H9 (cell line): ENCODE data around the gene SLC45A1. TPM values are rescaled to one million over a fixed set of nuclear protein-coding genes. Genes with fewer than 3 reads are reported as not detected.

ENCODE experiments used
- DNase-seq: peaks from one replicate; pipeline ENCODE4 v3.0.0-alpha.2; 2017
- H2AFZ ChIP-seq: one replicate; pipeline ENCODE4 v1.6.1; 2013; ENCODE audit warnings: mild to moderate bottlenecking, low read length, control low read depth, moderate library complexity
- H2AK5ac ChIP-seq: 2 replicates; pipeline ENCODE4 v1.6.1; 2013; ENCODE audit warnings: low read length, control low read depth, mixed read lengths; ENCODE audit not compliant: insufficient read length
- H2BK120ac ChIP-seq: one replicate; pipeline ENCODE4 v1.6.1; 2013; ENCODE audit warnings: low read depth, mild to moderate bottlenecking, low read length, control low read depth, inconsistent platforms; ENCODE audit not compliant: poor library complexity, severe bottlenecking
- H2BK12ac ChIP-seq: 2 replicates; pipeline ENCODE4 v1.6.1; 2013; ENCODE audit warnings: low read length, control low read depth, mixed read lengths, low read depth; ENCODE audit not compliant: insufficient read length
- H2BK15ac ChIP-seq: 2 replicates; pipeline ENCODE4 v1.6.1; 2013; ENCODE audit warnings: low read depth, low read length, control low read depth
- H2BK20ac ChIP-seq: one replicate; pipeline ENCODE4 v1.6.1; 2013; ENCODE audit warnings: low read depth, mild to moderate bottlenecking, low read length, control low read depth, inconsistent platforms; ENCODE audit not compliant: poor library complexity, severe bottlenecking
- H2BK5ac ChIP-seq: 2 replicates; pipeline ENCODE4 v1.6.1; 2013; ENCODE audit warnings: low read length, control low read depth, mixed read lengths; ENCODE audit not compliant: insufficient read length
- H3K14ac ChIP-seq: 2 replicates; pipeline ENCODE4 v1.6.1; 2013; ENCODE audit warnings: low read length, control low read depth; ENCODE audit not compliant: insufficient read depth
- H3K18ac ChIP-seq: 2 replicates; pipeline ENCODE4 v1.6.1; 2013; ENCODE audit warnings: low read depth, mild to moderate bottlenecking, mixed read lengths, low read length, control low read depth; ENCODE audit not compliant: insufficient read length
- H3K23ac ChIP-seq: 2 replicates; pipeline ENCODE4 v1.6.1; 2013; ENCODE audit warnings: low read length, control low read depth, mixed read lengths, low read depth; ENCODE audit not compliant: insufficient read length
- H3K23me2 ChIP-seq: 2 replicates; pipeline ENCODE4 v1.6.1; 2013; ENCODE audit warnings: low read depth, mild to moderate bottlenecking, mixed read lengths, low read length, control low read depth; ENCODE audit not compliant: insufficient read length, poor library complexity, severe bottlenecking
- H3K27ac ChIP-seq: 2 replicates; pipeline ENCODE4 v1.5.1; 2013; ENCODE audit warnings: low read length, control low read depth, mixed read lengths, low read depth; ENCODE audit not compliant: insufficient read length
- H3K27me3 ChIP-seq: 2 replicates; pipeline ENCODE4 v1.6.1; 2013; ENCODE audit warnings: low read length, control low read depth, inconsistent platforms; ENCODE audit not compliant: insufficient read depth
- H3K4ac ChIP-seq: 2 replicates; pipeline ENCODE4 v1.6.1; 2013; ENCODE audit warnings: low read depth, mild to moderate bottlenecking, control low read depth, inconsistent platforms, low read length, moderate library complexity
- H3K4me1 ChIP-seq: 2 replicates; pipeline ENCODE4 v1.6.1; 2013; ENCODE audit warnings: low read length, control low read depth, inconsistent platforms; ENCODE audit not compliant: insufficient read depth
- H3K4me2 ChIP-seq: 2 replicates; pipeline ENCODE4 v1.6.1; 2013; ENCODE audit warnings: low read length, control low read depth, mixed read lengths; ENCODE audit not compliant: insufficient read length, insufficient read depth
- H3K56ac ChIP-seq: 2 replicates; pipeline ENCODE4 v1.6.1; 2013; ENCODE audit warnings: low read depth, mild to moderate bottlenecking, mixed read lengths, low read length, control low read depth; ENCODE audit not compliant: insufficient read length
- H3K79me1 ChIP-seq: 2 replicates; pipeline ENCODE4 v1.6.1; 2013; ENCODE audit warnings: low read depth, mild to moderate bottlenecking, moderate library complexity, low read length, control low read depth, inconsistent platforms; ENCODE audit not compliant: insufficient read depth, poor library complexity, severe bottlenecking
- H3K79me2 ChIP-seq: 2 replicates; pipeline ENCODE4 v1.6.1; 2013; ENCODE audit warnings: low read length, control low read depth, inconsistent platforms; ENCODE audit not compliant: insufficient read depth
- H3K9ac ChIP-seq: 2 replicates; pipeline ENCODE4 v1.6.1; 2013; ENCODE audit warnings: low read length, control low read depth, mixed read lengths; ENCODE audit not compliant: insufficient read length; ENCODE audit errors: extremely low read depth
- H3K9me3 ChIP-seq: one replicate; pipeline ENCODE4 v1.6.1; 2013; ENCODE audit warnings: low read depth, low read length, inconsistent platforms; ENCODE audit not compliant: control insufficient read depth
- H3T11ph ChIP-seq: one replicate; pipeline ENCODE4 v1.6.1; 2013; ENCODE audit warnings: mild to moderate bottlenecking, low read length, control low read depth, inconsistent platforms
- H4K20me1 ChIP-seq: one replicate; pipeline ENCODE4 v1.6.1; 2013; ENCODE audit not compliant: control insufficient read depth, insufficient read length, insufficient read depth
- H4K5ac ChIP-seq: 2 replicates; pipeline ENCODE4 v1.6.1; 2013; ENCODE audit warnings: low read depth, mild to moderate bottlenecking, mixed read lengths, low read length, control low read depth; ENCODE audit not compliant: insufficient read length
- H4K8ac ChIP-seq: replicated peaks from 2 replicates; pipeline ENCODE4 v1.6.1; 2013; ENCODE audit warnings: low read length, control low read depth, mixed read lengths, low read depth; ENCODE audit not compliant: insufficient read length
- H4K91ac ChIP-seq: 2 replicates; pipeline ENCODE4 v1.6.1; 2013; ENCODE audit warnings: low read depth, mild to moderate bottlenecking, moderate library complexity, mixed read lengths, low read length, control low read depth; ENCODE audit not compliant: insufficient read length
- H3K27ac Mint-ChIP-seq, 3 experiments: 2 replicates in 2 of 3; 3 replicates in 1 of 3; pipeline ENCODE4 v1.8.0; 2020 to 2021; ENCODE audit warnings: mixed read lengths in 3 of 3, mild to moderate bottlenecking in 1 of 3, moderate library complexity in 1 of 3
- H3K27me3 Mint-ChIP-seq: 2 replicates; pipeline ENCODE4 v1.8.0; 2021; ENCODE audit warnings: low read depth, mild to moderate bottlenecking, moderate library complexity, mixed read lengths
- H3K36me3 Mint-ChIP-seq, 3 experiments: 2 replicates in 2 of 3; 3 replicates in 1 of 3; pipeline ENCODE4 v1.8.0; 2020 to 2021; ENCODE audit warnings: low read depth in 3 of 3, mixed read lengths in 3 of 3; ENCODE audit not compliant: insufficient read depth in 1 of 3
- H3K4me1 Mint-ChIP-seq, 2 experiments: 2 replicates each; pipeline ENCODE4 v1.8.0; 2020; ENCODE audit warnings: mixed read lengths in 2 of 2
- H3K4me3 Mint-ChIP-seq, 2 experiments: 2 replicates in 1 of 2; 3 replicates in 1 of 2; pipeline ENCODE4 v1.8.0; 2020 to 2021; ENCODE audit warnings: mild to moderate bottlenecking in 2 of 2, mixed read lengths in 2 of 2, moderate library complexity in 1 of 2
- H3K9me3 Mint-ChIP-seq, 2 experiments: 2 replicates in 1 of 2; 3 replicates in 1 of 2; pipeline ENCODE4 v1.8.0; 2020; ENCODE audit warnings: mild to moderate bottlenecking in 2 of 2, mixed read lengths in 2 of 2, moderate library complexity in 1 of 2
- WGBS: extraction: QIAGEN DNeasy Blood & Tissue Kit; methylation state at CpG from one replicate; pipeline ENCODE4 v1.1.7; 2013; ENCODE audit warnings: missing lambda C conversion rate, low lambda C conversion rate, mixed read lengths; ENCODE audit not compliant: insufficient read length; ENCODE audit errors: extremely low coverage; 5-methylcytosine and 5-hydroxymethylcytosine counted together
- total RNA-seq: library from RNA; stranded (reverse); gene quantifications from 2 replicates; pipeline ENCODE4 v1.2.1, GENCODE V29; 2021
- TF ChIP-seq, protein P1 (sequence below): fragments of 200-600 bp; sonication (generic); conservative IDR thresholded peaks from 3 replicates; pipeline ENCODE4 v1.8.0; 2021; ENCODE audit warnings: antibody characterized with exemption, mild to moderate bottlenecking

The SLC45A1 gene
- total RNA-seq, 1 experiment from 2014 or later, result 0.63 TPM

DNA sequence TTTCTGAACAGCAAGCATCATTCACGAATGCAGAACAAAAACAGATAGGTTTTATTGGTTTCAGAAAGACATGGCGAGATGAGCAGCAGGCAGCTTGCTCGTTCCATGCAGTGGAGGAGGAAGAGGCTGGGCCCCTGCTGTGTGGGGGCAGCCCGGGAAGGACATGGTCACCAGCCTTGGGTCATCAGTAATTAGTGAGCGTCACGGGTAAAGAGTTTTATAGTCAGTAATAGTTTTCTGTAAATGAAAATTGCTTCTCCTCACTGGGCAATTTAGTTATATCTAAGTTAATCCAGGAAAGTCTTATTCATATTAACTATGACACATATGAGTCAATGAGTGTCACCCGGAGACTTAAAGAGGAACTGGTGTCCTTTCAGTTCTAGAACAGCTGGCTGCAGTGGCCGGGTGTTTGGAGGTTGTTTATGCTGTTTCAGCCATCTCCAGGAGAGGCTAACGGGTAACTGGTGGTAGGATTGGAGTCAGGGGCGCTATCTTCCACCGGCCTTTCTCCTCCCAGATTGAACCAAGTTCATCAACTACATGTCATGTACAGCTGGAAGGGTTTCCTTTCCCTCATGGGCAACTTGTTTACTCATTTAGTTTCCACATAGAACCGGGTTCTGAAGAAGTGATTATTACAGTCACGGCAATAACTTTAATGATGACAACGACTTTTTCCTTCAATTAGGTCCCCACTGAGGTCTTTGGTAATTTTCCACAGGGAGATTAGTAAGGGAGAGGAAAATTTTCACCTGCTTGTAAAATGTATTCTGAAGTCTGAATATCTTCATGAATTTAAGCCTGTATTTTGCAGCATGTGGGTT lies 34.6 kb upstream of the SLC45A1 start:
- no peak overlapping the region for H3K27ac Mint-ChIP-seq
- Histone ChIP-seq H2BK20ac (no peak overlapping the region), H3K9ac (no peak overlapping the region), H2BK5ac (no peak overlapping the region), H4K8ac (no peak overlapping the region), H3K79me1 (no peaks in the 10 kb centered on the region), H3K79me2 (no peaks in the 10 kb centered on the region), H2BK12ac (no peak overlapping the region), H3K23me2 (peaks cover 4% of the 10 kb centered on the region), H4K20me1 (no peaks in the 10 kb centered on the region), H3K18ac (no peak overlapping the region), H3K27ac (no peak overlapping the region), H4K5ac (no peak overlapping the region), H3K14ac (no peak overlapping the region), H3T11ph (no peak overlapping the region), H3K4me2 (no peak overlapping the region), H2BK15ac (no peak overlapping the region), H4K91ac (no peak overlapping the region), H3K27me3 (no peaks in the 10 kb centered on the region), H3K56ac (no peak overlapping the region), H3K9me3 (no peaks in the 10 kb centered on the region), H2AFZ (no peak overlapping the region), H2AK5ac (no peak overlapping the region), H3K4ac (no peak overlapping the region), H2BK120ac (no peak overlapping the region), H3K23ac (no peak overlapping the region), H3K4me1 (no peaks in the 10 kb centered on the region; the same call in 1 of the 2 replicates)
- no CpG with 5 or more reads among the region's 14 CpGs for WGBS
- no peaks in the 10 kb centered on the region for H3K9me3 Mint-ChIP-seq
- H3K4me3 Mint-ChIP-seq, result no peak overlapping the region
- H3K4me1 Mint-ChIP-seq, result peaks cover 15 to 16% of the 10 kb centered on the region in 2 experiments
- no peak for DNase-seq
- TF ChIP-seq, protein P1, sequence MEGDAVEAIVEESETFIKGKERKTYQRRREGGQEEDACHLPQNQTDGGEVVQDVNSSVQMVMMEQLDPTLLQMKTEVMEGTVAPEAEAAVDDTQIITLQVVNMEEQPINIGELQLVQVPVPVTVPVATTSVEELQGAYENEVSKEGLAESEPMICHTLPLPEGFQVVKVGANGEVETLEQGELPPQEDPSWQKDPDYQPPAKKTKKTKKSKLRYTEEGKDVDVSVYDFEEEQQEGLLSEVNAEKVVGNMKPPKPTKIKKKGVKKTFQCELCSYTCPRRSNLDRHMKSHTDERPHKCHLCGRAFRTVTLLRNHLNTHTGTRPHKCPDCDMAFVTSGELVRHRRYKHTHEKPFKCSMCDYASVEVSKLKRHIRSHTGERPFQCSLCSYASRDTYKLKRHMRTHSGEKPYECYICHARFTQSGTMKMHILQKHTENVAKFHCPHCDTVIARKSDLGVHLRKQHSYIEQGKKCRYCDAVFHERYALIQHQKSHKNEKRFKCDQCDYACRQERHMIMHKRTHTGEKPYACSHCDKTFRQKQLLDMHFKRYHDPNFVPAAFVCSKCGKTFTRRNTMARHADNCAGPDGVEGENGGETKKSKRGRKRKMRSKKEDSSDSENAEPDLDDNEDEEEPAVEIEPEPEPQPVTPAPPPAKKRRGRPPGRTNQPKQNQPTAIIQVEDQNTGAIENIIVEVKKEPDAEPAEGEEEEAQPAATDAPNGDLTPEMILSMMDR, result no peak
- H3K36me3 Mint-ChIP-seq, result no peaks in the 10 kb centered on the region; a peak in 1 of 7 replicates
- peaks cover 10% of the 10 kb centered on the region for H3K27me3 Mint-ChIP-seq
